ENCODE data around the gene ERC2.

- TF ChIP-seq CTCF (IDR thresholded peaks at IDR 0.05; ENCODE audit: low read depth, low read length) (no peak), POLR2A (IDR thresholded peaks at IDR 0.05; ENCODE audit: extremely low read depth, insufficient read length) (no peak), MAX (IDR thresholded peaks at IDR 0.05; ENCODE audit: low read depth, low read length) (no peak), MYC (IDR thresholded peaks at IDR 0.05; ENCODE audit: low read depth, low read length) (no peak)
Observed at GRCh38 chr3:56342475-56342874, 125.8 kb downstream of the ERC2 start.

Data from NB4 (cell line).